ENCODE data around the gene FERMT3.

Gene FERMT3

DNA sequence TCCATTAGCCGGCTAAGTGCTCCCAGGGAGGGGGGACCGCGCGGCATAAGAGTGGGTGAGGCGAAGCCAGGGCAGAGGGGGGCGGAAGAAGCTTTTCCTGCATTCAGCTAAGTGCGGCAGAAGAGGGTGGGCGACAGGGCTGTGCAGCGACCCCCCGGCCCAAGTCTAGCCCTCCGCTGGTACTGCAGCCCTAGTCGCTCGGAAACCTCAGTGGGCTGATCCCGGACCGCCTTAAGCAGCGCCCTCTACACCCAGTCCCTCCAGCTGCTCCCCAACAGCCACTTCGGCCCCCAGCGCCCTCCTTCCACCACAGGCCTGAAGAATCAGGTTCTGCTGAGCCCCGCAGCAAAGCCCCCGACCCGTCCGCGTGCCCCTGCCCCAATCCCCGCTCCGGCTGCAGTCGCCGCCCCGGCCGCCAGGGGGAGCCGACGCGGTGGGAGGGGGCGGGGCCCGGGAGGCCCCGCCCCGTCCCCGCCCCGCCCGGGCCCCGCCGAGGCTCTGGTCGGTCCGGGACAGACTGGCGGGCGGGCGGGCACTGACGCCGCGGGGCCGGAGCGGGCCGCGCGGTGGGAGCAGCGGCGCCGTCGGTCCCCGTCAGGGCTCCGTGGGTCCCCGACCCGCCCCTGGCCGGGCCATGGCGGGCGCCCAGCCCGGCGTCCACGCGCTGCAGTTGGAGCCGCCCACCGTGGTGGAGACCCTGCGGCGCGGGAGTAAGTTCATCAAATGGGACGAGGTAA is 44.7 kb downstream of the FERMT3 start, which contains the start of gene PLCB3:
PLCB3 (plus strand) TSS at position 515 of the 737 bp plus-strand sequence; CDS start at position 635, 120 bp downstream.
- DNase-seq = peak; percentile 52

DNA sequence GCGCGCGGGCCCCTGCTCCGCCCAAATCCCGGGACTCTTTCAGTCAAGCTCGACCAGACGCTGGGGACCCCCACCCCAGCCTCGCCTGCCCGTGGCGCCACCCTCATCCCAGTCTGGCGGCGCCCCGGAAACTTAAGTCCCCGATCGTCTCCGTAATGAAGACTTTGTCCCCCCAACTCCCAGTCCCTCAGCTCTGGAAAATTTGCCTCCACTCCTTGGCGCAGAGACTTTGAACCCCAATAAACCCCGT is 45.2 kb downstream of the FERMT3 start:
- DNase-seq = no peak

DNA sequence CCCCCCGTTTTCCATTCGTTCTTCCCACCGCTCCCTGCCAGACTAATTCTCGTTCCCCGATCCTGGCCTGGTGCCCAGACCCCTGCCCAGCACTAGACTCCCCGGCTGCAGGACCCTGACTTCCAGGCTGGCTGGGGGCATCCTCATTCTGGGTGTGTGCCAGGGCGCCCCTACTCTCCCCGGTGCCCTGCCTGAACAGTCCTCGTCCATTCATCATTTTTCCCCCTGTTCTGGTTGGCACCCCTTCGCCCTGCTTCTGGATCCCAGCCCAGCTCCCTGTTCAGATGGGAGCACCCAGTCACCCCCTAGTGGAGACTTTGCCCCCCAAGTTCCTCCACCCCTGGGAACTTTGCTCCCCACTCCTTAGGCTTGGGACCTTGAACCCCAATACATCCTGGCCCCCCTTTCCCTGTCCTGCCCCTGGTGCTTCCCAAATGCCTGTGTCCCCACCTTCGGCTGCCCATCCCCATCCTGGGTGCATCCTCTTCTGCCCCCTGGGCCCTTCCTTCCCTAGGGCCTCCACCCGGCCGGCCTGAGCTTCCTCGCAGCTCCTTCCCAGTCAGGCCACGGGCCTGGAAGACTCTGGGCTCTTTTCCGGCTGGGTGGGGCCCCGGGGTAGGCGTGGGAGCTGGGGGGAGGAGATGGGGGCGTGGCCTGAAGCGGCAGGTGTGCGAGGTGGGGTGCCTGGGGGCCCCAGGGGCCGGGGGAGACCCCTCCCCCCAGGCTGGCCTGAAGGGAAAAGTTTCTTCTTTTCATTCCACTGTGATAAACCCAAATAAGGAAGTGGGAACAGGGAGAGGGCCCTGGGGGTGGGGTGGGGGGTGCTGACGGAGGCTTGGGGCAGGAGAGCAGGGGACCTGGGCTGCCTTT is 45.7 kb downstream of the FERMT3 start:
- DNase-seq = peak; percentile 32

DNA sequence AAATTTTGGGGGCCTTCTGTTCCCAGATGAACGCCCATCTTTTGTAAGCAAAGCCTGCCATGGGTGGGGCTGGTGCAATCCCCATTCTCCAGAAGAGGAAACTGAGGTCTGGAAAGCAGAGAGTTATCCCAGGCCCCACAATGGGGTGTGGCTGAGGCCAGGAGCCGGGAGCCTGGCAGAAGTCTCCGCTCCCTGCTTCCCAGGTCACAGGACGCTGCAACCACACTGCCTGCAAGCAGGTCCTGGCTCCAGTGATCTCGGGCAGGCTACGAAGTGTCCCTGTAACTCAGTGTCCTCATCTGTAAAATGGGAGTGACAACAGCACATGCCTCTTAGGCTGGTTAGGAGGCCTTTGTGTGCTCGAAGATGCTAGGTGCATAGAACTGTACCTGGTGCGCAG is 46.5 kb downstream of the FERMT3 start:
- no peak for DNase-seq

DNA sequence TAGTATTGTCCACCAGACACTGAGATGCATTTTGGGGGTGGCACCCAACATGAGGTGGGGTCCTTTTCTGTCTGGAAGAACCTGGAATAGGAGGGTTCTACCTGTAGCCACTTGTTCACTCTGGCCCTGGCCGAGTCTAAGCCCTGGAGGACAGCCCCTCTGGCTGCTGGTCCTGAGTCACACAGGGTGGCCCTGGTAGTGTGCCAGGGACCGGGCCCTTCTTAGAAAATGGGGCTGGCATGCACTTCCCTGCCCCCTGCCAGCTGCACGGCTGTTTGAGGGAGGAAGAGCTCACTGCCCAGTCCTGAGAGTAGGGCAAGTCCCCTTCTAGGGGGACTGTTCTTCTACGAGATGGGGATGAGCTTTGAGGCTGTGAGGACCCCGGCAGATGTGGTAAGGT is 47.0 kb downstream of the FERMT3 start:
- DNase-seq = no peak

DNA sequence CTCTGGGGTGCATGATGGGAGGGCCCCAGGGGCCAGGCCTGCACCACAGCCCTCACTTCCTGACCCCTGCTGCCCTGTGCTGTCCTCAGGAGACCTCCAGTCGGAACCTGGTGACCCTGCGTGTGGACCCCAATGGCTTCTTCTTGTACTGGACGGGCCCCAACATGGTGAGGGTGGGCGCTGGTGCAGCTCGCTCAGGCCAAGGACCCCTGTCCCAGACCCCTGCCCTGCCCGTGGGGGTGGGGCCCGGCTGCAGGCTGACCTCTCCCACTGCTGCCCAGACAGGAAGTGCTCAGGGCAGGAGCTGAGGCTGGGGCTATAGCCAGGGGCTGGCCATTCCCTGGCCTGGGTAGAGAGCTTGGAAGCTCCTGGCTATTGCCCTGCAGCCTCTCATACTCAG is 47.8 kb downstream of the FERMT3 start:
- no peak for DNase-seq

DNA sequence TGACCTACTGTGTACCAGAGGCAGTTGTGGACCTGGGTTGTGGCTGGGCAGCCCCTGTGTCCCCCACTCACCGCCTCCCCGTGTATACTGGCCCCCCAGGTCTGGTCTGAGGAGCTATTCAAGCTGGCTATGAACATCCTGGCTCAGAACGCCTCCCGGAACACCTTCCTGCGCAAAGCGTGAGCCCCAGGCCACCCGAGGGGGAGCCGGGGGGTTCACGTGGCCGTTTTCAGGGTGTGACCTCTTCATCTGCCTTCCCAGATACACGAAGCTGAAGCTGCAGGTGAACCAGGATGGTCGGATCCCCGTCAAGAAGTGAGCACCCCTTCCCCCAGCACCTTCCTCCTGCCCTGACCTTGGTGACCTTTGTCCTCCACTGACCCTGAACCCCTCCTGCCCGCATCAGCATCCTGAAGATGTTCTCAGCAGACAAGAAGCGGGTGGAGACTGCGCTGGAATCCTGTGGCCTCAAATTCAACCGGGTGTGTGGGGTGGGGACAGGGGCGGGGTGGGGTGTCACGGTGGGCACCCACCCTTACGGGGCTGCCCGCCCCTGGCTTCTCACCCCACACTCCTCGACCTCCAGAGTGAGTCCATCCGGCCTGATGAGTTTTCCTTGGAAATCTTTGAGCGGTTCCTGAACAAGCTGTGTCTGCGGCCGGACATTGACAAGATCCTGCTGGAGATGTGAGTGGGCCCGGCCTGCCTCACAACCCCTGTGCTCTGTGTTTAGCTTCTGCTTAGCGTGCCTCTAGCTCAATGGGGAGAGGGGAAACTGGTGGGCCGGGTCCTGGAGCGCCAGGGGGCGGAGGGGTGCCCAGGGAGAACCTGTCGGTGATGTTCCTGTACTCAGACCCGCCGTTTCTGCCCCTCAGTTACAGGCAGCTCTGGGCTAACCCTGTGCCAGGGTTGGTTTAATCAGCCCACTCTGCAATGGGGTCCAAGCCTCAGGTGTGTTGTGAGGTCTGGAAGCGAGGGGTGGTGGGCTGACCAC is 48.9 kb downstream of the FERMT3 start:
- no peak for DNase-seq

DNA sequence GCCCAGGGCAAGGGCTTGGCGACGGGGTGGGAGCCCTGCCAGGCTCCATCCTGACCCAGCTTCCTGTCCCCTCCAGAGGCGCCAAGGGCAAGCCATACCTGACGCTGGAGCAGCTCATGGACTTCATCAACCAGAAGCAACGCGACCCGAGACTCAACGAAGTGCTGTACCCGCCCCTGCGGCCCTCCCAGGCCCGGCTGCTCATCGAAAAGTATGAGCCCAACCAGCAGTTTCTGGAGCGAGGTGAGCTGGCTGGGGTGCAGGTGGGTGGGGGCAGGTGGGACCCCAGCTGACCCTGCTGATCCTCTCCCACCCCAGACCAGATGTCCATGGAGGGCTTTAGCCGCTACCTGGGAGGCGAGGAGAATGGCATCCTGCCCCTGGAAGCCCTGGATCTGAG is 49.8 kb downstream of the FERMT3 start:
- no peak for DNase-seq

DNA sequence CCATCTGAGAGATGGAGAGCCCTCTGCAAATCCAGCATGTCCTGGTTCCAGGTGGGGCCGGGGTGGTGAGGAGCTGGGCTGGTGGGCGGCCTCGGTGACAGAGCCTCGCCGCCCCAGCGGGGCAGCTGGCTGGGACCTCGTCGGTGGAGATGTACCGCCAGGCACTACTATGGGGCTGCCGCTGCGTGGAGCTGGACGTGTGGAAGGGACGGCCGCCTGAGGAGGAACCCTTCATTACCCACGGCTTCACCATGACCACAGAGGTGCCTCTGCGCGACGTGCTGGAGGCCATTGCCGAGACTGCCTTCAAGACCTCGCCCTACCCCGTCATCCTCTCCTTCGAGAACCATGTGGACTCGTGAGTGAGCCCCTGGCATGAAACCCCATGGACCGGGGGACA is 51.8 kb downstream of the FERMT3 start:
- DNase-seq = no peak

DNA sequence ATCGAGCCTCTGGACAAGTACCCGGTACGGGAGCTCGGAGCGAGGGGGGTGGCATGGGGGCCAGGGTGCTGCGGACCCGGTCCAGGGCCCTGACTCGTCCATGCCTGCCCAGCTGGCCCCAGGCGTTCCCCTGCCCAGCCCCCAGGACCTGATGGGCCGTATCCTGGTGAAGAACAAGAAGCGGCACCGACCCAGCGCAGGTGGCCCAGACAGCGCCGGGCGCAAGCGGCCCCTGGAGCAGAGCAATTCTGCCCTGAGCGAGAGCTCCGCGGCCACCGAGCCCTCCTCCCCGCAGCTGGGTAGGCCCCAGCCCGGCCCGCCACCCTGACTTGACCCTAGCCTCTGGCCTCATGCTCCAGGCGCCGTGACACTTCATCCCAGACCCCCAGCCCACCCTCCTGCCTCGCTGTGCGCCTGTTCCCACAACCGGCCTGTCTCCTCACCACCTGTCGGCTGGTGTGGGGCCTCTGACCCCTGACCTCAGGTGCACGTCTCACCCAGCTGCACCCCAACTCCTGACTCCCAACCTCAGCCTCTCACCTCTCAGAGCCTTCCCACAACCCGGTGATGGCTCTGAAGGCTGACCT is 52.5 kb downstream of the FERMT3 start:
- DNase-seq = no peak

DNA sequence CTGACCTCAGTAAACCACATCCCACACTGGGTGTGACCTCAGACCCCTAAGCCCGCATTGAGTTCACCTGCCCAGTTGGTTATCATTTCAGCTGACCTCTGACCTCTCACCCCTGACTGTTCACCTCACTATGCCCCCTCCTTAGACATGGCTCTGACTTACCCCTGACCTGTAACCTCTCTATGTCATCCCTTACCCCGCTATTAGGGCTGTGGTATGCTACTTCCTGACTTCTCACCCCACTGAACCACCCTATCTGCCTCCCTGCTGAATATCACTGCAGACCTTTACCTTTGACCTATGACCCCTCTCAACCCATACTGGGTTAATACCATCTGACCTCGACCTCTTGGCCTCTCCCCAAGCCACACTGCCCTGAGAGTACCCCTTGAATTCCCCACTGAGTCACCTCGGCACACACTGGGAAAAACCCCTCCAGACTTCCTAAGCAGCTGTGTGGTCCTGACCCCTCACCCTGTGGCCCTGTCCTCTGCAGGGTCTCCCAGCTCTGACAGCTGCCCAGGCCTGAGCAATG is 53.1 kb downstream of the FERMT3 start:
- DNase-seq = no peak

DNA sequence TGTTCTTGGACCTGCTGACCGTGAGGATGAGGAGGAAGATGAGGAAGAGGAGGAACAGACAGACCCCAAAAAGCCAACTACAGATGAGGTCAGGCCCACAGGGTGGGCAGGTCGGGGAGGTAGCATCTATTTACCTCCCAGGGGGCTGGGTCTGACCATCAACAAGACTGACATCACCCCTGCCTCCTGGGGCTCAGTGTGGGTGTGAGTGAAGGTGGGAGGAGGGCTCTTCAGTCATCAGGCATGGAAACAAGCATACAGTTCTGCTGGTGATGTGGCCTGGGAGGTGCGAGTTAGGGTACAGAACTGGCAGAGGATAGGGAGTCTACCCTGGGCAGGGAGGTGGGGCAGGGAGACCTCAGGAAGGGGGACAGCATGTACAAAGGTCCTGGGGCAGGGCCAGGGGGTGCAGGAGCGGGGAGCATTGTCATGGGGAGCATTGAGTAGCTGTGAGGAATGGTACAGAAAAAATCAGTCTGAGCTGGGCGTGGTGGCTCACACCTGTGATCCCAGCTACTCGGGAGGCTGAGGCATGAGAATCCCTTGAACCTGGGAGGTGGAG is 53.7 kb downstream of the FERMT3 start:
- no peak for DNase-seq

DNA sequence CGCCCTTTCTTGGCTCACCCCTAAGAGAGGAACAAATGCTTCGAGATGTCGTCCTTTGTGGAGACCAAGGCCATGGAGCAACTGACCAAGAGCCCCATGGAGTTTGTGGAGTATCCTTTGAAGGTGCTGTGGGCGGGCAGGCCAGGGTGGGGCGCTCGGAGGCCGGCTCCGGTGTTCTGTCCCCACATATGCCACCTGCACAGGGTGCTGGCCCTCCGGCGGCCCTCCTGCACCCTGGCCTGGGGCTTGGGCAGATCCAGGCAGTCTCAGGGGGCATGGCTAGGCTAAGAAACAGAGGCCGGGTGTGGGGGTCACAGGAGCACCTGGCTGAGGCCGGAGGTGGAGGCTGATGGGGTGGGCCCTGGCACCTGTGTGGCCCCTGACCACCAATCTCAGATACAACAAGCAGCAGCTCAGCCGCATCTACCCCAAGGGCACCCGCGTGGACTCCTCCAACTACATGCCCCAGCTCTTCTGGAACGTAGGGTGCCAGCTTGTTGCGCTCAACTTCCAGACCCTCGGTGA is 55.1 kb downstream of the FERMT3 start:
- DNase-seq = no peak

DNA sequence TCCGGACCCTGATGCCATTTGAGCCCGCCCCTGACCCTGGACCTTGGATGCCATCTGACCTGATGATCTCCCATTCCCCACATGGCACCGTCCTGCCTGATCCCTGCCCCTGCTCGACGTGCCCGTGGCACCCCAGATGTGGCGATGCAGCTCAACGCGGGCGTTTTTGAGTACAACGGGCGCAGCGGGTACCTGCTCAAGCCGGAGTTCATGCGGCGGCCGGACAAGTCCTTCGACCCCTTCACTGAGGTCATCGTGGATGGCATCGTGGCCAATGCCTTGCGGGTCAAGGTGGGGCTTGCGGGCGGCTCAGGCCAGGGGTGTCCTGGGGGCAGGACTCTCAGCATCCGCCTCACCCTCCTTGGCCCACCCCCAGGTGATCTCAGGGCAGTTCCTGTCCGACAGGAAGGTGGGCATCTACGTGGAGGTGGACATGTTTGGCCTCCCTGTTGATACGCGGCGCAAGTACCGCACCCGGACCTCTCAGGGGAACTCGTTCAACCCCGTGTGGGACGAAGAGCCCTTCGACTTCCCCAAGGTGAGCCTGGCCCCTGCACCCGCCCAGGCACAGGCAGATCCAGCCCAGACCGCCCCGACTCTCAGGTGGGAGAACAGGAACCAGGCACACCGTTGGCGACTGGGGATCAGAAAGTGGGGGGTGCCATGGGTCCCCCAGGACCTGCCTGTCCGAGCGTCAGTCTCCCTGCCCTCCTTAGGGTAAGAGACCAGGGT is 55.9 kb downstream of the FERMT3 start:
- DNase-seq = no peak

DNA sequence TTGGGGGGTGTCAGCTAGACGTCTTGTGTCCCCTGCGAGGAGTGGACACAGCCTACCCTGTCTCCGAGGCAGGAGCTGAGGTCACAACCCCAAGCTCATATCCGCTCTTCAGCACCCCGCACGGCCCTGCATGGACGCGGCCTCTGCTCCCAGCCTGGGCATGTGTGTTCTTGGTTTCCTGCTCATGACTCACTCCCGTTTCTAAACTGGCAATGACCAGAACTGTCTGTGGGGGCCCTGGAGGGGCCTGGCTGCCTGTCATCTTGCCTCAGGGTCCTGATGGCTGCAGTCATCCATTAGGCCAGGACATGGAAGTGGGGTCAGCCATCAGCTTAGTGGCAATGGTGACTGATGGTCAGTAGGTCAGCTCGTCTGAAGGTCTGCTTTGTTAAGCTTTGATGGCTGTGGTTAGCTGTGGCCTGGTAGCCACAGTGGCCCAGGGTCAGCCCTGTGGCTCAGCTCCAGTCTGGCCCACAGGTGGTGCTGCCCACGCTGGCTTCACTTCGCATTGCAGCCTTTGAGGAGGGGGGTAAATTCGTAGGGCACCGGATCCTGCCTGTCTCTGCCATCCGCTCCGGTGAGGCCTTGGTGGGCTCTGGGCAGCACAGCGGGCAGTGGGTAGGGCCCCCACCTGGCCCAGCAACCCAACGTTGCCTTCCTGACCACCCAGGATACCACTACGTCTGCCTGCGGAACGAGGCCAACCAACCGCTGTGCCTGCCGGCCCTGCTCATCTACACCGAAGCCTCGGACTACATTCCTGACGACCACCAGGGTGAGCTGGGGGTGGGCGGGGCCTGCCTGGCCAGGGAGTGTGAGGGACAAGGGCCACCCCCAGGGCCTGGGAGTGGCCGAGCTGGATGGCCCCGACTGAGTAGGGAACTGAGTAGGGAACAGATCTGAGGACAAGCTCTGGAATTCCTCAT is 56.8 kb downstream of the FERMT3 start:
- no peak for DNase-seq

DNA sequence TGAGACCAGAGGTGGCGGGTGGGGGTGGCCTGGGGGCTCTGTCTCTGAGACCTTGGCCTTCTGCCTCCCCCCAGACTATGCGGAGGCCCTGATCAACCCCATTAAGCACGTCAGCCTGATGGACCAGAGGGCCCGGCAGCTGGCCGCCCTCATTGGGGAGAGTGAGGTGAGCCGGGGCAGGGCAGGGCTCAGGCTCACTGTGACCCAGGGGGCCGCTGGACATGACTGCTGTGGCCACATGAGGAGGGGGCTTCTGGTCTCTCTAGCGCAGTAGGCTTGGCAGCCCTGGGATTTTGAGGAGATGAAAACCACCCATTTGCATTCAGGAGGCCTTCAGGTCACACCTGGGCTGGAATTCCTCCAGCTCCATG is 57.4 kb downstream of the FERMT3 start:
- no peak for DNase-seq

DNA sequence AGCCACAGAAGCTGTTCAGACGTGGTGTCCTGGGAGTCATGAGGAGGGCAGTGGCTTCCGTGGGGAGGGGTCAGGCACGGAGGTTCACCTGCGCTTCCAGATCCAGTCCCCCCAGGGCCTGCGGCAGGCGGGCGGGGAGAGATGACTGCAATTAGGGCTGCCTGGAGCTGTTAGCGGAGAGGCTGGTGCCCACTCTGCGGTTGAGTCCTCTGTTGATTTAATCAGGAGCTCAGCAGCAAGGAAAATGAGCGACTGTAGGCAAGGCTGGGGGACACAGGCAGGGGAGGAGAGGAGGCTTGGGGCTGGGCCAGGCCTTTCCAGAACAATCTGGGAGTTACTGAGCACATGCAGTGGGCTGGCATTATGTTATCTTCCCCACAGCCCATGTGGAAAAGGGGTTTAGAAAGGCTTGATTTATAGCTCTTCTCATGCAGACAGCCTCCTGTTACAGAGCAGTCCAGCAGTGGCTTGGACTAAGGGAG is 57.9 kb downstream of the FERMT3 start:
- no peak for DNase-seq

DNA sequence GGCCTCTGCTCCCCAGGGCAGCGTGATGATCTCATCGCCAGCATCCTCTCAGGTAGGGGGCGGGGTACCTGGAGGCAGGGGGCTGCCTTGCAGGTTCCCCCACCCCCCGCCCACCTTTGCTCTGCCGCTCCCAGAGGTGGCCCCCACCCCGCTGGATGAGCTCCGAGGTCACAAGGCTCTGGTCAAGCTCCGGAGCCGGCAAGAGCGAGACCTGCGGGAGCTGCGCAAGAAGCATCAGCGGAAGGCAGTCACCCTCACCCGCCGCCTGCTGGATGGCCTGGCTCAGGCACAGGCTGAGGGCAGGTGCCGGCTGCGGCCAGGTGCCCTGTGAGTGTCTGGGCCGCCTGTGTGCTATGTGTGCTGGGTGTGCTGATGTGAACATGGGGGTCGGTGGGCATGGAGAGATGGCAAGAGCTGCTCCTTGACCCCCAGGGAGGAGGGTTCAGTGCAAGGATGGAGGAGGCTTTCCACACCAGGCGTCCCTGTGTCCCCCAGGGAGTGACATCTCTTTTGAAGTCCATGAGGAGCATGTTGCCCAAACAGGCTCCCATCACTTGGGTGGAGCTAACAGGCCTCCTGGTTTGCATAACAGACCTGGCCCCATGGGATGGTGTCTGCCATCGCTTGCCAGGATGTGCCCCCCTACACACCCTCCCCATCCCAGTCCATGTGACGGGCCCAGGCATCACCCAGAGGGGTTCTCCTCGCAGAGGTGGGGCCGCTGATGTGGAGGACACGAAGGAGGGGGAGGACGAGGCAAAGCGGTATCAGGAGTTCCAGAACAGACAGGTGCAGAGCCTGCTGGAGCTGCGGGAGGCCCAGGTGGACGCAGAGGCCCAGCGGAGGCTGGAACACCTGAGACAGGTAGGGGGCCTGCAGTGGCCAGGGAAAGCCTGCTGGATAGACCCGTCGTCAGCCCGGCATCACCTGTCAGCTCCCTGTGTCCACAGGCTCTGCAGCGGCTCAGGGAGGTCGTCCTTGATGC is 58.9 kb downstream of the FERMT3 start:
- DNase-seq = no peak

DNA sequence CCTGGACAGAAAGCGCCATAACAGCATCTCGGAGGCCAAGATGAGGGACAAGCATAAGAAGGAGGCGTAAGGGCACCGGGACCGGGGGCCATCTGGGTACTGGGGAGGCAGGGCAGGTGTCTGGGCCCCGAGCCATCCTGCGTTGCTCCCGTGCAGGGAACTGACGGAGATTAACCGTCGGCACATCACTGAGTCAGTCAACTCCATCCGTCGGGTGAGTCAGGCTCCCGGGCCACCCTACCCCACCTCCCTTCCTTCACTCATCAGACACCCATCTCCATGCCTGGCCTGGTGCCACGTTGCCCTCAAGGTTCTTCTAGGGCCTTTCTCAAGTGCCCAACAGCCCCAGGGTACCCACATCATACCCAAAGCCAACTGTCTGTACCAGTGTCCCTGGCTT is 59.8 kb downstream of the FERMT3 start:
- no peak for DNase-seq

Measured in activated naive CD4-positive, alpha-beta T cell treated with anti-CD3 and anti-CD28 coated beads, Interleukin-2, amount 50 U/mL, for 16 hours (primary cell).